Ishikawa (cell line): ENCODE measurements around the gene NMNAT3.

Experiments
- CREB1 ChIP-seq: IDR thresholded peaks from 2 replicates; pipeline ENCODE4 v1.6.1; 2012; ENCODE audit warnings: low read depth
- EGR1 ChIP-seq: IDR thresholded peaks from 2 replicates; pipeline ENCODE4 v1.6.1; 2012
- EP300 ChIP-seq: IDR thresholded peaks from 2 replicates; pipeline ENCODE4 v1.6.1; 2012; ENCODE audit warnings: borderline replicate concordance
- MAX ChIP-seq: IDR thresholded peaks from 2 replicates; pipeline ENCODE4 v1.6.1; 2012
- RAD21 ChIP-seq: IDR thresholded peaks from 2 replicates; pipeline ENCODE4 v1.6.1; 2012; ENCODE audit warnings: low read depth
- TAF1 ChIP-seq: IDR thresholded peaks from 2 replicates; pipeline ENCODE4 v1.6.1; 2012; ENCODE audit warnings: low read depth, mild to moderate bottlenecking
- TCF12 ChIP-seq: IDR thresholded peaks from 2 replicates; pipeline ENCODE4 v1.6.1; 2012; ENCODE audit warnings: low read depth
- TF ChIP-seq, protein P1 (sequence below): IDR thresholded peaks from 2 replicates; pipeline ENCODE4 v1.6.1; 2012; ENCODE audit warnings: low read depth, mild to moderate bottlenecking

- TF ChIP-seq MAX (no peak), TCF12 (no peak), RAD21 (no peak), EGR1 (no peak), TAF1 (no peak), CREB1 (no peak), EP300 (no peak)
- TF ChIP-seq, protein P1, sequence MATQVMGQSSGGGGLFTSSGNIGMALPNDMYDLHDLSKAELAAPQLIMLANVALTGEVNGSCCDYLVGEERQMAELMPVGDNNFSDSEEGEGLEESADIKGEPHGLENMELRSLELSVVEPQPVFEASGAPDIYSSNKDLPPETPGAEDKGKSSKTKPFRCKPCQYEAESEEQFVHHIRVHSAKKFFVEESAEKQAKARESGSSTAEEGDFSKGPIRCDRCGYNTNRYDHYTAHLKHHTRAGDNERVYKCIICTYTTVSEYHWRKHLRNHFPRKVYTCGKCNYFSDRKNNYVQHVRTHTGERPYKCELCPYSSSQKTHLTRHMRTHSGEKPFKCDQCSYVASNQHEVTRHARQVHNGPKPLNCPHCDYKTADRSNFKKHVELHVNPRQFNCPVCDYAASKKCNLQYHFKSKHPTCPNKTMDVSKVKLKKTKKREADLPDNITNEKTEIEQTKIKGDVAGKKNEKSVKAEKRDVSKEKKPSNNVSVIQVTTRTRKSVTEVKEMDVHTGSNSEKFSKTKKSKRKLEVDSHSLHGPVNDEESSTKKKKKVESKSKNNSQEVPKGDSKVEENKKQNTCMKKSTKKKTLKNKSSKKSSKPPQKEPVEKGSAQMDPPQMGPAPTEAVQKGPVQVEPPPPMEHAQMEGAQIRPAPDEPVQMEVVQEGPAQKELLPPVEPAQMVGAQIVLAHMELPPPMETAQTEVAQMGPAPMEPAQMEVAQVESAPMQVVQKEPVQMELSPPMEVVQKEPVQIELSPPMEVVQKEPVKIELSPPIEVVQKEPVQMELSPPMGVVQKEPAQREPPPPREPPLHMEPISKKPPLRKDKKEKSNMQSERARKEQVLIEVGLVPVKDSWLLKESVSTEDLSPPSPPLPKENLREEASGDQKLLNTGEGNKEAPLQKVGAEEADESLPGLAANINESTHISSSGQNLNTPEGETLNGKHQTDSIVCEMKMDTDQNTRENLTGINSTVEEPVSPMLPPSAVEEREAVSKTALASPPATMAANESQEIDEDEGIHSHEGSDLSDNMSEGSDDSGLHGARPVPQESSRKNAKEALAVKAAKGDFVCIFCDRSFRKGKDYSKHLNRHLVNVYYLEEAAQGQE: no peak
Observed at GRCh38 chr3:139578783-139579182, 99.0 kb downstream of the NMNAT3 start.
